Stimulated activated naive B cell treated with anti-CD40 and anti-IgM and Interleukin-4, amounts not matched to agents 10 μg/mL and 1 μg/mL and 100 μg/mL, for 72 hours (primary cell): Measurements from ENCODE around the gene ERCC6.

Experiments used
- ATAC-seq, 2 donors: fragments of 150-1000 bp; cut with Tn5 transposase; replicated peaks; 2 replicates each; pipeline ENCODE4 v1.10.0; 2021; ENCODE audit warnings: moderate library complexity in 1 of 2
- DNase-seq: peaks from one replicate; pipeline ENCODE4 v3.0.0; 2021
- H3K27ac Mint-ChIP-seq: one replicate; pipeline ENCODE4 v1.8.0; 2022; ENCODE audit warnings: mild to moderate bottlenecking, mixed read lengths
- H3K27me3 Mint-ChIP-seq, 2 donors: one replicate each; pipeline ENCODE4 v1.8.0; 2022; ENCODE audit warnings: mixed read lengths in 2 of 2
- H3K36me3 Mint-ChIP-seq, 2 donors: one replicate each; pipeline ENCODE4 v1.8.0; 2022; ENCODE audit warnings: mixed read lengths in 2 of 2, mild to moderate bottlenecking in 1 of 2
- H3K4me1 Mint-ChIP-seq, 2 donors: one replicate each; pipeline ENCODE4 v1.8.0; 2022; ENCODE audit warnings: mixed read lengths in 2 of 2, mild to moderate bottlenecking in 1 of 2
- H3K4me3 Mint-ChIP-seq, 2 donors: one replicate each; pipeline ENCODE4 v1.8.0; 2022; ENCODE audit warnings: mild to moderate bottlenecking in 2 of 2, mixed read lengths in 2 of 2, moderate library complexity in 1 of 2
- H3K9me3 Mint-ChIP-seq, 2 donors: one replicate each; pipeline ENCODE4 v1.8.0; 2022; ENCODE audit warnings: mixed read lengths in 2 of 2, mild to moderate bottlenecking in 1 of 2

Gene ERCC6

GRCh38 chr10:49512121-49512809 is 26.7 kb downstream of the ERCC6 start:
- Mint-ChIP-seq H3K27me3 (no peaks in the 10 kb centered on the region), H3K4me3 (no peak overlapping the region), H3K27ac (no peak overlapping the region), H3K36me3 (peaks cover 15 to 29% of the 10 kb centered on the region in 2 donors), H3K9me3 (no peaks in the 10 kb centered on the region), H3K4me1 (peaks cover 11 to 29% of the 10 kb centered on the region in 2 donors)
- DNase-seq: no peak
- peak; percentile 76 for ATAC-seq

DNA sequence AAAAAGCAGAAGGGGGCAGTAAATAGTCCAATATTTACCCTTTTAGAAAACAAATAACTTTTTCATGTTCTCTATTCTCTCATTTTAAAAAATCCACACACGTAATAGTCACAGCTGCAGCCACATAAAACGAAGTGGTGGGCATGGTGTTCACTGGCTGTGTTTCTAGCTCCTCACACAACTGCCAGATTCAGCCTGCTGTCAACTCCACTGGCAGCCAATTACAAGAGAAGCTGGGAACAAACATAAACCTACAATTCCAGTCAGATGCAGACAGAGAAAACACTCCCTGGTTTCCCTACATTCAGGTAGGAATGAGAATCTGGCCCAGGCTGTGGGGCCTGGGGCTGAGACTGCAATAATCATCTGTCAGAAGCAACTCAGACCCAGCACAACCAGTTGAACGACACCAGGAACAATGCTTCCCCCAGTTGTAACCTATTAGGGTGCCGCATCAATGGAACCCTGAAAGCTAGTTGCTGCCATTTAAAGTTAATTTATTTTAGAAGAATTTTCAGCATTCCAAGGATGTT is 29.1 kb downstream of the ERCC6 start:
- H3K27ac Mint-ChIP-seq: no peak overlapping the region
- peaks cover 23% of the 10 kb centered on the region in 2 donors for H3K36me3 Mint-ChIP-seq
- ATAC-seq: no peak
- H3K9me3 Mint-ChIP-seq: no peaks in the 10 kb centered on the region
- H3K4me1 Mint-ChIP-seq: peaks cover 9 to 29% of the 10 kb centered on the region in 2 donors
- H3K27me3 Mint-ChIP-seq: no peaks in the 10 kb centered on the region
- no peak for DNase-seq
- H3K4me3 Mint-ChIP-seq: no peak overlapping the region

GRCh38 chr10:49508654-49509053 is 30.3 kb downstream of the ERCC6 start:
- DNase-seq (no peak), ATAC-seq (peak; percentile 23 to 48)
- peaks cover 14 to 22% of the 10 kb centered on the region in 2 donors for H3K36me3 Mint-ChIP-seq
- H3K27ac Mint-ChIP-seq: peak overlapping the region; percentile 25
- no peak overlapping the region for H3K4me3 Mint-ChIP-seq
- H3K9me3 Mint-ChIP-seq: no peaks in the 10 kb centered on the region
- H3K4me1 Mint-ChIP-seq: peaks cover 9 to 24% of the 10 kb centered on the region in 2 donors
- H3K27me3 Mint-ChIP-seq: no peaks in the 10 kb centered on the region

DNA sequence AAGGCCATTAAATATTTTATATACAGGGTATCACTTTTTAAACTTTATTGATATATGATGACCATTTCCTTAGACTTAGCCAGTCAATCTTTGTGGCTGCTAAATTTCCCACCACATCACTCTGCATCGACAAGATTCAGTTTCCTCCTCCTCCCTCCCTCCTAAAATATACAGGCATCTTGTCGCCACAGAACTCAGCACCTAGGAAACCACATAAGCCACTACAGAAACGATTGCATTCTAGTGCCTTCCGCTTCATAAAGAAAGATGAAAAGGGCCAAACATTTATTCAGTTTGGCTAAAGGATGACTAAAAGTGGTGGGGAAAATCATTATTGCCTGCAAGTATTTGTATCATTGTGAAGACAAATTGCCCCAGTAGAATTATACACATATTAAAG is 30.7 kb downstream of the ERCC6 start:
- no peaks in the 10 kb centered on the region for H3K9me3 Mint-ChIP-seq
- DNase-seq: no peak
- H3K36me3 Mint-ChIP-seq: peaks cover 15 to 23% of the 10 kb centered on the region in 2 donors
- no peak overlapping the region for H3K27ac Mint-ChIP-seq
- H3K4me1 Mint-ChIP-seq: peaks cover 9 to 24% of the 10 kb centered on the region in 2 donors
- no peak overlapping the region for H3K4me3 Mint-ChIP-seq
- H3K27me3 Mint-ChIP-seq: no peaks in the 10 kb centered on the region
- ATAC-seq: peak; percentile 45 to 55

DNA sequence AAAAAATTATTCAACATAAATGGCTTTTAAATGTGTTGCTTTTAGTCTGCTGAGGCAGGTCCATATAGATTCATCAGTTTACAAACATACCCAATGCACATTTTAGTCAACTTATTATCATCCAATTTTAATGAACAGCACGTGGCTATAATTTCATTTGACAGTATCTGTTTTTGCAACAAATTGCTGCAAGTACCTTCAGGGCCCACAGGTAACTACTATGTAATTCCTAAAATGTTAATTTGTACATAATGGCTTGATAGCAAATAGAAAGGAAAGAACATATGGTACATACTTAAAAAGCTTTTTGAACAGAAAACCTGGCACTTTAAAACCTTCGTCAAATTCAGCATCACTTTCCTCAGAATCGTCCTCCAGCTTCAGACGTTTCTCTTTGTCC is 33.3 kb downstream of the ERCC6 start:
- peaks cover 9 to 24% of the 10 kb centered on the region in 2 donors for H3K4me1 Mint-ChIP-seq
- H3K4me3 Mint-ChIP-seq: no peak overlapping the region
- H3K9me3 Mint-ChIP-seq: no peaks in the 10 kb centered on the region
- peaks cover 25 to 29% of the 10 kb centered on the region in 2 donors for H3K36me3 Mint-ChIP-seq
- DNase-seq (no peak), ATAC-seq (no peak)
- H3K27me3 Mint-ChIP-seq: no peaks in the 10 kb centered on the region
- no peak overlapping the region for H3K27ac Mint-ChIP-seq

- ATAC-seq (no peak), DNase-seq (no peak)
- no peak overlapping the region for H3K27ac Mint-ChIP-seq
- no peaks in the 10 kb centered on the region for H3K9me3 Mint-ChIP-seq
- H3K4me3 Mint-ChIP-seq: no peak overlapping the region
- H3K4me1 Mint-ChIP-seq: peaks cover 6 to 24% of the 10 kb centered on the region in 2 donors
- H3K27me3 Mint-ChIP-seq: no peaks in the 10 kb centered on the region
- H3K36me3 Mint-ChIP-seq: peaks cover 26 to 29% of the 10 kb centered on the region in 2 donors
Measured at GRCh38 chr10:49505076-49505475, 33.8 kb downstream of the ERCC6 start.

- DNase-seq (no peak), ATAC-seq (no peak)
- Mint-ChIP-seq H3K27ac (no peak overlapping the region), H3K36me3 (peaks cover 26 to 29% of the 10 kb centered on the region in 2 donors), H3K27me3 (no peaks in the 10 kb centered on the region), H3K9me3 (no peaks in the 10 kb centered on the region), H3K4me1 (peaks cover 6 to 21% of the 10 kb centered on the region in 2 donors), H3K4me3 (no peak overlapping the region)
Measured at GRCh38 chr10:49504528-49504927, 34.4 kb downstream of the ERCC6 start.

GRCh38 chr10:49502358-49502757 is 36.6 kb downstream of the ERCC6 start:
- Mint-ChIP-seq H3K27ac (no peak overlapping the region), H3K36me3 (peaks cover 40 to 45% of the 10 kb centered on the region in 2 donors), H3K27me3 (no peaks in the 10 kb centered on the region), H3K9me3 (no peaks in the 10 kb centered on the region), H3K4me1 (no peaks in the 10 kb centered on the region), H3K4me3 (no peak overlapping the region)
- DNase-seq (no peak), ATAC-seq (no peak)

DNA sequence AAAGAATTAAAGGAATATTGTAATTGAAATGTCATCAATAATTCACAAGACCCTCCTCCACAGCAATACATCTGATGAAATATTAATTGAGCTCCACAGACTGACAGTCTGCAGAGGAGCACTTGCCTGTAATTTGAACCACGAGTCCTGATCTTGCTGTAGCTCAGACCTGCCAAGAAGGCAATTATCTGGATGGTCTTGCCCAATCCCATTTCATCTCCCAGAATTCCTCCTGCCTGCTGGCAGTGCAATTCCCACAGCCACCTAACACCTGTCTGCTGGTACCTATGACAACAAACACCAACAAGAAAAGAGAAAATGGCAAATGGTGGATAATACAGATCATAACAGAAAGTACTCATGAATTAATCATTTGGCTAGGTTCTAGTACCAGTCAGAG is 38.5 kb downstream of the ERCC6 start:
- no peak for ATAC-seq
- DNase-seq: no peak
- peaks cover 31 to 48% of the 10 kb centered on the region in 2 donors for H3K36me3 Mint-ChIP-seq

GRCh38 chr10:49499305-49499851 is 39.5 kb downstream of the ERCC6 start:
- Mint-ChIP-seq H3K9me3 (no peaks in the 10 kb centered on the region), H3K4me1 (peaks cover 0 to 7% of the 10 kb centered on the region in 2 donors), H3K4me3 (no peak overlapping the region), H3K36me3 (peaks cover 28 to 51% of the 10 kb centered on the region in 2 donors), H3K27me3 (no peaks in the 10 kb centered on the region), H3K27ac (no peak overlapping the region)
- DNase-seq (no peak), ATAC-seq (no peak)

More for the DNA sequence above, 38.5 kb downstream of the ERCC6 start:
- H3K27me3 Mint-ChIP-seq: no peaks in the 10 kb centered on the region
- H3K4me1 Mint-ChIP-seq: peaks cover 0 to 4% of the 10 kb centered on the region in 2 donors
- H3K9me3 Mint-ChIP-seq: no peaks in the 10 kb centered on the region
- no peak overlapping the region for H3K27ac Mint-ChIP-seq
- no peak overlapping the region for H3K4me3 Mint-ChIP-seq

- Mint-ChIP-seq H3K9me3 (no peaks in the 10 kb centered on the region), H3K36me3 (peaks cover 28 to 55% of the 10 kb centered on the region in 2 donors), H3K27ac (no peak overlapping the region)
Measured at GRCh38 chr10:49498425-49498824, 40.5 kb downstream of the ERCC6 start.

GRCh38 chr10:49497358-49497757 is 41.6 kb downstream of the ERCC6 start:
- DNase-seq (no peak), ATAC-seq (no peak)
- H3K4me1 Mint-ChIP-seq: peaks cover 0 to 7% of the 10 kb centered on the region in 2 donors
- H3K27me3 Mint-ChIP-seq: no peaks in the 10 kb centered on the region
- H3K36me3 Mint-ChIP-seq: peaks cover 25 to 50% of the 10 kb centered on the region in 2 donors
- H3K4me3 Mint-ChIP-seq: no peak overlapping the region
- no peaks in the 10 kb centered on the region for H3K9me3 Mint-ChIP-seq
- no peak overlapping the region for H3K27ac Mint-ChIP-seq

More at GRCh38 chr10:49498425-49498824, 40.5 kb downstream of the ERCC6 start:
- no peak for ATAC-seq
- H3K4me3 Mint-ChIP-seq: no peak overlapping the region
- DNase-seq: no peak
- peaks cover 0 to 7% of the 10 kb centered on the region in 2 donors for H3K4me1 Mint-ChIP-seq
- no peaks in the 10 kb centered on the region for H3K27me3 Mint-ChIP-seq

GRCh38 chr10:49488056-49488717 is 50.7 kb downstream of the ERCC6 start:
- Mint-ChIP-seq H3K36me3 (peaks cover 16 to 41% of the 10 kb centered on the region in 2 donors), H3K4me1 (peaks cover 0 to 3% of the 10 kb centered on the region in 2 donors), H3K4me3 (no peak overlapping the region), H3K27ac (no peak overlapping the region), H3K9me3 (no peaks in the 10 kb centered on the region), H3K27me3 (no peaks in the 10 kb centered on the region)
- no peak for DNase-seq
- ATAC-seq: no peak

GRCh38 chr10:49486738-49487137 is 52.2 kb downstream of the ERCC6 start:
- Mint-ChIP-seq H3K4me1 (peaks cover 0 to 3% of the 10 kb centered on the region in 2 donors), H3K9me3 (no peaks in the 10 kb centered on the region), H3K36me3 (peaks cover 17 to 45% of the 10 kb centered on the region in 2 donors), H3K27me3 (no peaks in the 10 kb centered on the region), H3K4me3 (no peak overlapping the region), H3K27ac (no peak overlapping the region)
- DNase-seq: no peak
- no peak for ATAC-seq
